HEK293 (cell line): ENCODE measurements around the gene CNGB1.
A peak's percentile ranks its signal among the peaks of the same experiment; 100 is the strongest.

Source experiments
- CTCF ChIA-PET: fragments of 350-600 bp; formaldehyde crosslinking; extraction: SDS; loops from one replicate; lab custom pipeline; 2021; ENCODE audit warnings: antibody characterized with exemption; lab: Yijun Ruan, JAX
- POLR2A ChIA-PET: fragments of 300-600 bp; formaldehyde crosslinking; extraction: SDS; loops from one replicate; lab custom pipeline; 2020; ENCODE audit warnings: antibody characterized with exemption, inconsistent platforms; lab: Yijun Ruan, JAX
- H3K27ac ChIP-seq: fragments of 200-500 bp; sonication (Bioruptor generic); 2 replicates; pipeline ENCODE4 v1.5.1; 2014; ENCODE audit warnings: low read depth, low read length, control low read depth, inconsistent platforms; ENCODE audit errors: extremely low read depth
- H3K36me3 ChIP-seq, 2 experiments: fragments of 200-500 bp in 1 of 2; sonication (Bioruptor generic) in 1 of 2; 1 replicate in 1 of 2; 2 replicates in 1 of 2; pipeline ENCODE4 v1.5.1; 2014 to 2017; ENCODE audit warnings: inconsistent platforms in 2 of 2, low read length in 2 of 2; ENCODE audit not compliant: control insufficient read depth in 2 of 2, insufficient read depth in 1 of 2
- H3K4me1 ChIP-seq: fragments of 200-500 bp; sonication (Bioruptor generic); 2 replicates; pipeline ENCODE4 v1.5.1; 2014; ENCODE audit warnings: mild to moderate bottlenecking, low read length, inconsistent platforms; ENCODE audit not compliant: control insufficient read depth, insufficient read depth
- H3K4me3 ChIP-seq: 2 replicates; pipeline ENCODE4 v1.5.1; 2011; ENCODE audit warnings: low read depth, mild to moderate bottlenecking, control low read depth, low read length, moderate library complexity
- H3K9me3 ChIP-seq: fragments of 200-500 bp; sonication (Bioruptor generic); 2 replicates; pipeline ENCODE4 v1.5.1; 2014; ENCODE audit warnings: low read depth, low read length, inconsistent platforms; ENCODE audit not compliant: control insufficient read depth, insufficient read depth
- GLIS1 ChIP-seq: fragments of 450-650 bp; formaldehyde crosslinking; IDR thresholded peaks from 2 replicates; pipeline ENCODE4 v1.5.1; 2016; ENCODE audit warnings: missing biosample characterization, missing genetic modification characterization
- GLIS2 ChIP-seq: fragments of 450-650 bp; formaldehyde crosslinking; IDR thresholded peaks from 2 replicates; pipeline ENCODE4 v1.5.1; 2016; ENCODE audit warnings: missing biosample characterization, missing genetic modification characterization
- HOXC10 ChIP-seq: sonication (generic); formaldehyde crosslinking; IDR thresholded peaks from 2 replicates; pipeline ENCODE4 v1.8.1; 2023; ENCODE audit warnings: mild to moderate bottlenecking, missing genetic modification reagents
- IKZF3 ChIP-seq: fragments of 450-650 bp; IDR thresholded peaks from 2 replicates; pipeline ENCODE4 v1.5.0; 2018; ENCODE audit warnings: missing biosample characterization, mild to moderate bottlenecking, missing genetic modification characterization, moderate library complexity
- KLF8 ChIP-seq: fragments of 450-650 bp; formaldehyde crosslinking; IDR thresholded peaks from 2 replicates; pipeline ENCODE4 v1.5.1; 2016; ENCODE audit warnings: missing biosample characterization, missing genetic modification characterization
- KLF9 ChIP-seq: fragments of 450-650 bp; formaldehyde crosslinking; IDR thresholded peaks from 2 replicates; pipeline ENCODE4 v1.5.1; 2016; ENCODE audit warnings: missing biosample characterization, missing genetic modification characterization, low read depth
- SALL2 ChIP-seq: fragments of 450-650 bp; formaldehyde crosslinking; IDR thresholded peaks from 2 replicates; pipeline ENCODE4 v1.5.0; 2017; ENCODE audit warnings: missing biosample characterization, mild to moderate bottlenecking, missing genetic modification characterization, borderline replicate concordance
- SP7 ChIP-seq: fragments of 450-650 bp; formaldehyde crosslinking; IDR thresholded peaks from 2 replicates; pipeline ENCODE4 v1.5.1; 2016; ENCODE audit warnings: missing biosample characterization, missing genetic modification characterization
- ZBTB1 ChIP-seq: fragments of 450-650 bp; formaldehyde crosslinking; IDR thresholded peaks from 2 replicates; pipeline ENCODE4 v1.5.1; 2016; ENCODE audit warnings: missing biosample characterization, missing genetic modification characterization
- ZBTB11 ChIP-seq: fragments of 450-650 bp; formaldehyde crosslinking; conservative IDR thresholded peaks from 2 replicates; pipeline ENCODE4 v1.5.1; 2016; ENCODE audit warnings: low read depth, missing biosample characterization, missing genetic modification characterization
- ZIC2 ChIP-seq: fragments of 450-650 bp; formaldehyde crosslinking; IDR thresholded peaks from 2 replicates; pipeline ENCODE4 v1.5.1; 2016; ENCODE audit warnings: missing biosample characterization, missing genetic modification characterization
- ZNF138 ChIP-seq: fragments of 450-650 bp; formaldehyde crosslinking; IDR thresholded peaks from 2 replicates; pipeline ENCODE4 v1.5.1; 2016; ENCODE audit warnings: missing biosample characterization, missing genetic modification characterization, borderline replicate concordance
- ZNF146 ChIP-seq: fragments of 450-650 bp; formaldehyde crosslinking; IDR thresholded peaks from 2 replicates; pipeline ENCODE4 v1.5.1; 2016; ENCODE audit warnings: missing biosample characterization, missing genetic modification characterization
- ZNF223 ChIP-seq: fragments of 450-650 bp; formaldehyde crosslinking; IDR thresholded peaks from 2 replicates; pipeline ENCODE4 v1.5.1; 2016; ENCODE audit warnings: missing biosample characterization, missing genetic modification characterization
- ZNF302 ChIP-seq: fragments of 450-650 bp; formaldehyde crosslinking; IDR thresholded peaks from 2 replicates; pipeline ENCODE4 v1.5.1; 2016; ENCODE audit warnings: missing biosample characterization, missing genetic modification characterization, low read depth
- ZNF335 ChIP-seq: fragments of 450-650 bp; formaldehyde crosslinking; conservative IDR thresholded peaks from 2 replicates; pipeline ENCODE4 v1.5.1; 2016; ENCODE audit warnings: missing biosample characterization, missing genetic modification characterization
- ZNF423 ChIP-seq: fragments of 450-650 bp; formaldehyde crosslinking; IDR thresholded peaks from 2 replicates; pipeline ENCODE4 v1.5.1; 2016; ENCODE audit warnings: missing biosample characterization, missing genetic modification characterization
- ZNF426 ChIP-seq: fragments of 450-650 bp; formaldehyde crosslinking; IDR thresholded peaks from 2 replicates; pipeline ENCODE4 v1.5.1; 2017; ENCODE audit warnings: missing biosample characterization, missing genetic modification characterization, mild to moderate bottlenecking, inconsistent platforms, moderate library complexity
- ZNF549 ChIP-seq: fragments of 450-650 bp; IDR thresholded peaks from 2 replicates; pipeline ENCODE4 v1.5.1; 2018; ENCODE audit warnings: missing biosample characterization, missing genetic modification characterization, mild to moderate bottlenecking, inconsistent platforms, moderate library complexity
- ZNF610 ChIP-seq: fragments of 450-650 bp; formaldehyde crosslinking; IDR thresholded peaks from 2 replicates; pipeline ENCODE4 v1.5.1; 2016; ENCODE audit warnings: missing biosample characterization, missing genetic modification characterization, borderline replicate concordance
- ZNF701 ChIP-seq: fragments of 450-650 bp; formaldehyde crosslinking; IDR thresholded peaks from 2 replicates; pipeline ENCODE4 v1.5.1; 2016; ENCODE audit warnings: missing biosample characterization, missing genetic modification characterization
- TF ChIP-seq, protein P1 (sequence below): fragments of 450-650 bp; formaldehyde crosslinking; IDR thresholded peaks from 2 replicates; pipeline ENCODE4 v1.5.1; 2016; ENCODE audit warnings: missing biosample characterization, missing genetic modification characterization, borderline replicate concordance
- TF ChIP-seq, protein P2 (sequence below): fragments of 450-650 bp; formaldehyde crosslinking; IDR thresholded peaks from 2 replicates; pipeline ENCODE4 v1.5.1; 2017; ENCODE audit warnings: missing biosample characterization, mild to moderate bottlenecking, missing genetic modification characterization, moderate library complexity
- TF ChIP-seq, protein P3 (sequence below): fragments of 450-650 bp; formaldehyde crosslinking; IDR thresholded peaks from 2 replicates; pipeline ENCODE4 v1.5.0; 2017; ENCODE audit warnings: missing biosample characterization, missing genetic modification characterization, borderline replicate concordance

Gene CNGB1

DNA sequence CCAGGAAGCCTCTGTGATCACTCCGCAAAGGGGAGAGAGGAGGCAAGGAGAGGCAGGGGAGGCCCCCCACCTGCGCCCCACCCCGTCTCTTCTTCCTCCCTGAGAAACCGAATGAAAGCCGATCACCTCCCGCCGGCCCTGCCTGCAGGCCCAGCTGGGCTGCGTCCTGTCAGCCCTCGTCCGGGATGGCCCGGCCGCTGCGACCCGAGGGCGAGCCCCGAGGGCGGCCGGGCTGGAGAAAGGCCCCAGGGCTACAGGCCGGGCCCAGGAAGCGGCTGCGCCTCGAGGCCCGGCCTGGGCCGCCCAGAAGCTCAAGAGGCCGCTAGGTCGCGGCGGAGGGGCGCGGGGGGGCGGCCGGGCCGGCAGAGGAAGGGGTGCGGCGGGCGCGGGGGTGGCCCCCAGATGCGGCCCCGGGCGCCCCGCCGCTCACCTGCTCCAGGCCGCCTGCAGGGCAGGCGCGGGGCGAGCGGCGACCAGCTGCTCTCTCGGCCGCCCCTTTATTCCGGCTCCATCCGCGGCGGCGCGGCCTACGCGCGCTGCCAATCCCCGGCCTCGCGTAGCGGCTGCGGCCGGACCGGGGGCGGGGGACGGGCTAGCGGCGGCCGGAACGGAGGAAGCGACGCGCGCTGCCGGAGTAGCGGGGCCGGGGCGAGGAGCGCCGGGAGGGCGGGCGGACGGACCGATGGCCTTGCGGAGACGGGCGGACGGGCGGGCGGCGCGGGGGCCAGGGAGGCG lies 29.2 kb upstream of the CNGB1 start, which contains the start of gene ZNF319:
Gene ZNF319, minus strand, starts transcription at position 702 of the 735 bp plus-strand sequence. CDS start 2,407 bp downstream, outside the sequence.
- Histone ChIP-seq H3K36me3 (peaks cover 0 to 55% of the 10 kb centered on the region in 2 experiments; a peak in 1 of 3 replicates), H3K4me1 (no peaks in the 10 kb centered on the region), H3K4me3 (peak within 1 kb of the TSS; percentile 77), H3K27ac (peak within 1 kb of the TSS; percentile 40; the same call in 1 of the 2 replicates), H3K9me3 (no peaks in the 10 kb centered on the region)
- no peak for TF ChIP-seq ZBTB11 (tag by site-specific recombination)
- TF ChIP-seq, protein P1, sequence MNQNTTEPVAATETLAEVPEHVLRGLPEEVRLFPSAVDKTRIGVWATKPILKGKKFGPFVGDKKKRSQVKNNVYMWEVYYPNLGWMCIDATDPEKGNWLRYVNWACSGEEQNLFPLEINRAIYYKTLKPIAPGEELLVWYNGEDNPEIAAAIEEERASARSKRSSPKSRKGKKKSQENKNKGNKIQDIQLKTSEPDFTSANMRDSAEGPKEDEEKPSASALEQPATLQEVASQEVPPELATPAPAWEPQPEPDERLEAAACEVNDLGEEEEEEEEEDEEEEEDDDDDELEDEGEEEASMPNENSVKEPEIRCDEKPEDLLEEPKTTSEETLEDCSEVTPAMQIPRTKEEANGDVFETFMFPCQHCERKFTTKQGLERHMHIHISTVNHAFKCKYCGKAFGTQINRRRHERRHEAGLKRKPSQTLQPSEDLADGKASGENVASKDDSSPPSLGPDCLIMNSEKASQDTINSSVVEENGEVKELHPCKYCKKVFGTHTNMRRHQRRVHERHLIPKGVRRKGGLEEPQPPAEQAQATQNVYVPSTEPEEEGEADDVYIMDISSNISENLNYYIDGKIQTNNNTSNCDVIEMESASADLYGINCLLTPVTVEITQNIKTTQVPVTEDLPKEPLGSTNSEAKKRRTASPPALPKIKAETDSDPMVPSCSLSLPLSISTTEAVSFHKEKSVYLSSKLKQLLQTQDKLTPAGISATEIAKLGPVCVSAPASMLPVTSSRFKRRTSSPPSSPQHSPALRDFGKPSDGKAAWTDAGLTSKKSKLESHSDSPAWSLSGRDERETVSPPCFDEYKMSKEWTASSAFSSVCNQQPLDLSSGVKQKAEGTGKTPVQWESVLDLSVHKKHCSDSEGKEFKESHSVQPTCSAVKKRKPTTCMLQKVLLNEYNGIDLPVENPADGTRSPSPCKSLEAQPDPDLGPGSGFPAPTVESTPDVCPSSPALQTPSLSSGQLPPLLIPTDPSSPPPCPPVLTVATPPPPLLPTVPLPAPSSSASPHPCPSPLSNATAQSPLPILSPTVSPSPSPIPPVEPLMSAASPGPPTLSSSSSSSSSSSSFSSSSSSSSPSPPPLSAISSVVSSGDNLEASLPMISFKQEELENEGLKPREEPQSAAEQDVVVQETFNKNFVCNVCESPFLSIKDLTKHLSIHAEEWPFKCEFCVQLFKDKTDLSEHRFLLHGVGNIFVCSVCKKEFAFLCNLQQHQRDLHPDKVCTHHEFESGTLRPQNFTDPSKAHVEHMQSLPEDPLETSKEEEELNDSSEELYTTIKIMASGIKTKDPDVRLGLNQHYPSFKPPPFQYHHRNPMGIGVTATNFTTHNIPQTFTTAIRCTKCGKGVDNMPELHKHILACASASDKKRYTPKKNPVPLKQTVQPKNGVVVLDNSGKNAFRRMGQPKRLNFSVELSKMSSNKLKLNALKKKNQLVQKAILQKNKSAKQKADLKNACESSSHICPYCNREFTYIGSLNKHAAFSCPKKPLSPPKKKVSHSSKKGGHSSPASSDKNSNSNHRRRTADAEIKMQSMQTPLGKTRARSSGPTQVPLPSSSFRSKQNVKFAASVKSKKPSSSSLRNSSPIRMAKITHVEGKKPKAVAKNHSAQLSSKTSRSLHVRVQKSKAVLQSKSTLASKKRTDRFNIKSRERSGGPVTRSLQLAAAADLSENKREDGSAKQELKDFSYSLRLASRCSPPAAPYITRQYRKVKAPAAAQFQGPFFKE (tag by site-specific recombination), result 0 out of 2 replicates have a peak, but pooled peaks have one; percentile 48
- TF ChIP-seq ZNF549 (tag by site-specific recombination), result no peak
- TF ChIP-seq ZNF302 (tag by site-specific recombination), result no peak
- TF ChIP-seq ZNF426 (tag by site-specific recombination), result no peak
- TF ChIP-seq HOXC10 (CRISPR knock-in tag), result no peak
- TF ChIP-seq IKZF3 (tag by site-specific recombination), result no peak
- TF ChIP-seq GLIS2 (tag by site-specific recombination), result peak; percentile 82
- TF ChIP-seq, protein P2, sequence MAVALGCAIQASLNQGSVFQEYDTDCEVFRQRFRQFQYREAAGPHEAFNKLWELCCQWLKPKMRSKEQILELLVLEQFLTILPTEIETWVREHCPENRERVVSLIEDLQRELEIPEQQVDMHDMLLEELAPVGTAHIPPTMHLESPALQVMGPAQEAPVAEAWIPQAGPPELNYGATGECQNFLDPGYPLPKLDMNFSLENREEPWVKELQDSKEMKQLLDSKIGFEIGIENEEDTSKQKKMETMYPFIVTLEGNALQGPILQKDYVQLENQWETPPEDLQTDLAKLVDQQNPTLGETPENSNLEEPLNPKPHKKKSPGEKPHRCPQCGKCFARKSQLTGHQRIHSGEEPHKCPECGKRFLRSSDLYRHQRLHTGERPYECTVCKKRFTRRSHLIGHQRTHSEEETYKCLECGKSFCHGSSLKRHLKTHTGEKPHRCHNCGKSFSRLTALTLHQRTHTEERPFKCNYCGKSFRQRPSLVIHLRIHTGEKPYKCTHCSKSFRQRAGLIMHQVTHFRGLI (tag by site-specific recombination), result no peak
- TF ChIP-seq SP7 (tag by site-specific recombination), result no peak
- no peak for TF ChIP-seq ZNF423 (tag by site-specific recombination)
- TF ChIP-seq SALL2 (tag by site-specific recombination), result no peak
- TF ChIP-seq ZNF610 (tag by site-specific recombination), result no peak
- TF ChIP-seq, protein P3, sequence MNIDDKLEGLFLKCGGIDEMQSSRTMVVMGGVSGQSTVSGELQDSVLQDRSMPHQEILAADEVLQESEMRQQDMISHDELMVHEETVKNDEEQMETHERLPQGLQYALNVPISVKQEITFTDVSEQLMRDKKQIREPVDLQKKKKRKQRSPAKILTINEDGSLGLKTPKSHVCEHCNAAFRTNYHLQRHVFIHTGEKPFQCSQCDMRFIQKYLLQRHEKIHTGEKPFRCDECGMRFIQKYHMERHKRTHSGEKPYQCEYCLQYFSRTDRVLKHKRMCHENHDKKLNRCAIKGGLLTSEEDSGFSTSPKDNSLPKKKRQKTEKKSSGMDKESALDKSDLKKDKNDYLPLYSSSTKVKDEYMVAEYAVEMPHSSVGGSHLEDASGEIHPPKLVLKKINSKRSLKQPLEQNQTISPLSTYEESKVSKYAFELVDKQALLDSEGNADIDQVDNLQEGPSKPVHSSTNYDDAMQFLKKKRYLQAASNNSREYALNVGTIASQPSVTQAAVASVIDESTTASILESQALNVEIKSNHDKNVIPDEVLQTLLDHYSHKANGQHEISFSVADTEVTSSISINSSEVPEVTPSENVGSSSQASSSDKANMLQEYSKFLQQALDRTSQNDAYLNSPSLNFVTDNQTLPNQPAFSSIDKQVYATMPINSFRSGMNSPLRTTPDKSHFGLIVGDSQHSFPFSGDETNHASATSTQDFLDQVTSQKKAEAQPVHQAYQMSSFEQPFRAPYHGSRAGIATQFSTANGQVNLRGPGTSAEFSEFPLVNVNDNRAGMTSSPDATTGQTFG, result no peak
- no peak for TF ChIP-seq ZNF223
- no peak for TF ChIP-seq ZNF701 (tag by site-specific recombination)
- TF ChIP-seq ZIC2 (tag by site-specific recombination), result peak; percentile 30; the same call in 1 of the 2 replicates
- no peak for TF ChIP-seq ZBTB1 (tag by site-specific recombination)
- TF ChIP-seq ZNF138 (tag by site-specific recombination), result no peak
- peak; percentile 46; the same call in 1 of the 2 replicates for TF ChIP-seq ZNF335
- TF ChIP-seq KLF9 (tag by site-specific recombination), result no peak
- TF ChIP-seq GLIS1 (tag by site-specific recombination), result peak; percentile 42
- TF ChIP-seq ZNF146 (tag by site-specific recombination), result no peak
- no peak for TF ChIP-seq KLF8 (tag by site-specific recombination)
- ChIA-PET CTCF (interaction anchor here (0.6 to 3.6 kb wide), 8 partner anchors 18 to 417 kb away, joined by 3 to 22 read pairs (median 4); no protein-coding TSS in a partner anchor), POLR2A (interaction anchor here (0.6 to 1.3 kb wide), 3 partner anchors 14 to 129 kb away, joined by 3 to 8 read pairs (median 5); partner anchors contain the start of gene CFAP20)
